Measurements from ENCODE around the gene BEND7.

BEND7 gene

DNA sequence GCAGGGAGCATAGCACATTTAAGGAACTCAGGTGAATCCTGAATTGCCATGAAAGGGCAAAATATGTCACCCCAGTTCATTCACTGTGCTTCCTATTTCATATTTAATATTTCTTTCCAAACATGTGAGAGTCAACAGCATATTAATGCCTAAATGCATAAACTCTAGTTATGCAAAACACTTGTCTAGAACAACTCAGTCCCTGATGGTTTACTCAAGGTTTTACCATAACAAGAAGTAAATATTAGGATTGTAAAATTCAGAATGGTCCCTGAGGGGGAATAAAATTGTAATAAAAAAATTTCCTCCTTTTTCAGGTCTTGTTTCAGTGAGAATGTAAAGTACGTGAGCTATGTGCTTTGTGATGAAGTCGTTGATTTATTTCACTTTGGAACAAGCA is 129.1 kb downstream of the BEND7 start:
- H3K4me3 ChIP-seq (ENCODE audit: low read depth, low read length) = no peak overlapping the region
- TF ChIP-seq, protein P1, sequence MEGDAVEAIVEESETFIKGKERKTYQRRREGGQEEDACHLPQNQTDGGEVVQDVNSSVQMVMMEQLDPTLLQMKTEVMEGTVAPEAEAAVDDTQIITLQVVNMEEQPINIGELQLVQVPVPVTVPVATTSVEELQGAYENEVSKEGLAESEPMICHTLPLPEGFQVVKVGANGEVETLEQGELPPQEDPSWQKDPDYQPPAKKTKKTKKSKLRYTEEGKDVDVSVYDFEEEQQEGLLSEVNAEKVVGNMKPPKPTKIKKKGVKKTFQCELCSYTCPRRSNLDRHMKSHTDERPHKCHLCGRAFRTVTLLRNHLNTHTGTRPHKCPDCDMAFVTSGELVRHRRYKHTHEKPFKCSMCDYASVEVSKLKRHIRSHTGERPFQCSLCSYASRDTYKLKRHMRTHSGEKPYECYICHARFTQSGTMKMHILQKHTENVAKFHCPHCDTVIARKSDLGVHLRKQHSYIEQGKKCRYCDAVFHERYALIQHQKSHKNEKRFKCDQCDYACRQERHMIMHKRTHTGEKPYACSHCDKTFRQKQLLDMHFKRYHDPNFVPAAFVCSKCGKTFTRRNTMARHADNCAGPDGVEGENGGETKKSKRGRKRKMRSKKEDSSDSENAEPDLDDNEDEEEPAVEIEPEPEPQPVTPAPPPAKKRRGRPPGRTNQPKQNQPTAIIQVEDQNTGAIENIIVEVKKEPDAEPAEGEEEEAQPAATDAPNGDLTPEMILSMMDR (IDR thresholded peaks at IDR 0.05; ENCODE audit: borderline replicate concordance, insufficient read depth, low read depth, low read length) = no peak

DNA sequence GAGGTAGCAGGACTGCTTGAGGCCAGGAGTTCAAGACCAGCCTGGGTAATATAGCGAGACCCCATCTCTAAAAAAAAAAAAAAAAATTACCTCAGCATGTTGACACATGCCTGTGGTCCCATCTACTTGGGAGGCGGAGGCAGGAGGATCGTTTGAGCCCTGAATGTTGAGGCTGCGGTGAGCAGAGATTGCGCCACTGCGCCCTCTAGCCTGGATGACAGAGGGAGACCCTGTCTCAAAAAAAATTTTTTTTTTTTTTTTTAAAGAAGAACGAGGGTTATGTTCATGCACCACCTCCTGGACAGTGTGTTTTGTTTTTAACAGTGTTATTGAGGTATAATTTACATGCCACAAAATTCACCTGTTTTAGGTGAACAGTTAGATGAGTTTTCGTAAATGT is 129.6 kb downstream of the BEND7 start:
- H3K4me3 ChIP-seq (ENCODE audit: low read depth, low read length) = no peak overlapping the region
- TF ChIP-seq, protein P1 (IDR thresholded peaks at IDR 0.05; ENCODE audit: borderline replicate concordance, insufficient read depth, low read depth, low read length) = no peak

DNA sequence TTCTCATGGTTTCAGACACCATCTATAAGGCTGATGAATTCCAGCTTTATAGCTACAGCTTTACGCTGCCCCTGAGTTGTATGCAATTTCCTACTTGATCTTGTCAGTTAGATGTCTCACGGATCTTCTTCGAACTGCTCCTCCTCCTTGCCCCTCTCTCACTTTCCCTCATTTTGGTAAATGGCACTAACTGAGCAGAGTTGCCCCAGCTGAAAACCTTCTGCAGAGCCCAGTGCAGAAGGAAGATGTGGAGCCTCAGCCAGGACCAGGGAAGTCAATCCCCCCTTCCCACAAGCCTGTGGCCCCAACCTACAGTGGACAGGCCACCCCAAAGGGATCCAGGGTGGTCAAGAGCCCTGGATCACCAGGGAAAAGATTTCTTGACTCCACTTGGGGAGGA is 131.8 kb downstream of the BEND7 start:
- no peak overlapping the region for H3K4me3 ChIP-seq (ENCODE audit: low read depth, low read length)
- TF ChIP-seq, protein P1 (IDR thresholded peaks at IDR 0.05; ENCODE audit: borderline replicate concordance, insufficient read depth, low read depth, low read length) = no peak

DNA sequence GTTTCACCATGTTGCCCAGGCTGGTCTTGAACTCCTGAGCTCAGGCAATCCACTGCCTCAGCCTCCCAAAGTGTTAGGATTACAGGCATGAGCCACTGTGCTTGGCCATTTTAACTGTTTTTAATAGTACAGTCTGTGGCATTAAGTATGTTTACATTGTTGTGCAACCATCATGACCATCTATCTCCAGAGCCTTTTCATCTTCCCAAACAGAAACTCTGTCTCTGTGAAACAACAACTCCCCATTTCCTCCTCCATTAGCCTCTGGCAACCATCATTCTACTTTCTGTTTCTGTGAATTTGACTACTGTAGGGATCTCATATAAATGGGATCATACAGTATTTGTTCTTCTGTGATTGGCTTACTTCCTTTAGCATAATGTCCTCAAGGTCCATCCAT is 132.4 kb downstream of the BEND7 start:
- TF ChIP-seq, protein P1 (IDR thresholded peaks at IDR 0.05; ENCODE audit: borderline replicate concordance, insufficient read depth, low read depth, low read length) = no peak
- no peak overlapping the region for H3K4me3 ChIP-seq (ENCODE audit: low read depth, low read length)

DNA sequence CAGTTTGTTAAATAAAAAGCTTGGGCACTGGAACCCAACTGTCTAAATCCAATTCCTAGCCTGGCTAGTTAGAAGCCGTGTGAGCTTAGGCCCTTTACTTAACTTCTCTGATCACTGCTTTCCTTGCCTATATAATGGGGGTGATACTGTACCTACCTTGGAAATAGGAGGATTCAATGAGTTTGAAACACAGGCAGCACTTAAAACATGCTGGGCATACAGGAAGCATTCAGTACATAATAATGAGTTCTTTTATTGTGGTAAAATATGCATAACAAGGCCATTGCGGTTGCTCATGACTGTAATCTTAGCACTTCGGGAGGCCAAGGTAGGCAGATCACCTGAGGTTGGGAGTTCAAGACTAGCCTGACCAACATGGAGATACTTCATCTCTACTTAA is 133.3 kb downstream of the BEND7 start:
- no peak overlapping the region for H3K4me3 ChIP-seq (ENCODE audit: low read depth, low read length)
- TF ChIP-seq, protein P1 (IDR thresholded peaks at IDR 0.05; ENCODE audit: borderline replicate concordance, insufficient read depth, low read depth, low read length) = no peak

DNA sequence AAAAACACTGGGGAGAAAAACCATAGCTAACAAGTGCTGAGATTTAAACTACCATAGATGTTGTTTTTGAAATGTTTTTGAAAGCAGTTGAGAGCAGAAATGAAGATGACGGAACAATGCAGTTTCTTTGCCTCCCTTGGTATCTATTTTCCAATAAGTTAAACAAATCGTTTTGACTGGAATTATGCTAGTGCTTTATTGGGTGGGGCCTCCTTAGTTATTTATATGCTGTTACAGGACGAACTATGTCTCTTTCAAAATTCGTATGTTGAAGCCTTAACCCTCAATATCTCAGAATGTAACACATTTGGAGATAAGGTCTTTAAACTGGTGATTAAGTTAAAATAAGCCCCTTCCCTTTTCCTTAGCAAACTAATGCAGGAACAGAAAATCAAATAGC is 135.2 kb downstream of the BEND7 start:
- TF ChIP-seq, protein P1 (IDR thresholded peaks at IDR 0.05; ENCODE audit: borderline replicate concordance, insufficient read depth, low read depth, low read length) = no peak
- H3K4me3 ChIP-seq (ENCODE audit: low read depth, low read length) = no peak overlapping the region

DNA sequence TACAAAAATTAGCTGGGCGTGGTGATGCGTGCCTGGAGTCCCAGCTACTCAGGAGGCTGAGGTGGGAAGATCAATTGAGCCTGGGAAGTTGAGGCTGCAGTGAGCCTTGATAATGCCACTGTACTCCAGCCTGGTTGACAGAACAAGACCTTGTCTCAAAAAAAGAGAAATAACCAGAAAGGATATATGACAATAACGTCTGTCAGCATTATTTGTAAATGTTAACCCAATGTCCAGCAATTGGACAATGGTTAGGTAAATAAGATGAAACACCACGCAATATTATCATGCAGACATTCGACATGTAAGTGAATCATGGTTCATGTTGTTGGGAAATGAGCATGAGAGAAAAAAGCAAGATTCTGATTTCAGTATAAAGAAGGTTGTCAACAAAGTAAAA is 136.1 kb downstream of the BEND7 start:
- H3K4me3 ChIP-seq (ENCODE audit: low read depth, low read length) = no peak overlapping the region
- TF ChIP-seq, protein P1 (IDR thresholded peaks at IDR 0.05; ENCODE audit: borderline replicate concordance, insufficient read depth, low read depth, low read length) = no peak

Measured in GM12875 (cell line).